Left lobe of liver (tissue), 2 donors: ENCODE data around the gene SH2D4B. TPM values are rescaled to one million over a fixed set of nuclear protein-coding genes. Genes with fewer than 3 reads are reported as not detected.

Source experiments
- ATAC-seq: fragments of 200-7000 bp; cut with Tn5 transposase; one replicate; pipeline ENCODE4 v1.9.1; 2020; ENCODE audit warnings: mild to moderate bottlenecking, moderate library complexity
- DNase-seq: peaks from one replicate; pipeline ENCODE4 v3.0.0-alpha.2; 2020; ENCODE audit warnings: low spot score
- total RNA-seq: library from RNA; stranded (reverse); gene quantifications from one replicate; pipeline ENCODE4 v1.2.1, GENCODE V29; 2021
- donor health status: DM: no; HTN: no; CAD: no; lungs with moderate emphysema.
- donor health status: DM: no; HTN: yes; CAD: no.

SH2D4B gene
- total RNA-seq, 1 donor from 2014 or later: not detected

- DNase-seq: no peak
- ATAC-seq: no peak
Observed at GRCh38 chr10:80503584-80504157, 34.0 kb upstream of the SH2D4B start.

GRCh38 chr10:80504158-80504811 lies 33.4 kb upstream of the SH2D4B start:
- ATAC-seq (peak; percentile 20), DNase-seq (no peak)

GRCh38 chr10:80504897-80505465 lies 32.7 kb upstream of the SH2D4B start:
- ATAC-seq (peak; percentile 38), DNase-seq (no peak)

- DNase-seq: no peak
Observed at GRCh38 chr10:80506189-80506575, 31.5 kb upstream of the SH2D4B start.

GRCh38 chr10:80506836-80507487 lies 30.7 kb upstream of the SH2D4B start:
- ATAC-seq (no peak), DNase-seq (no peak)

More at GRCh38 chr10:80506189-80506575, 31.5 kb upstream of the SH2D4B start:
- no peak for ATAC-seq

GRCh38 chr10:80509108-80509402 lies 28.6 kb upstream of the SH2D4B start:
- no peak for ATAC-seq
- no peak for DNase-seq

- ATAC-seq (peak; percentile 21), DNase-seq (no peak)
Observed at GRCh38 chr10:80509403-80510161, 28.1 kb upstream of the SH2D4B start.

- no peak for ATAC-seq
- no peak for DNase-seq
Observed at GRCh38 chr10:80512031-80512526, 25.6 kb upstream of the SH2D4B start.

- ATAC-seq (no peak), DNase-seq (no peak)
Observed at GRCh38 chr10:80513106-80513505, 24.6 kb upstream of the SH2D4B start.

GRCh38 chr10:80515511-80515910 lies 22.2 kb upstream of the SH2D4B start:
- ATAC-seq (no peak), DNase-seq (no peak)

- ATAC-seq (no peak), DNase-seq (no peak)
Observed at GRCh38 chr10:80515941-80516340, 21.8 kb upstream of the SH2D4B start.

GRCh38 chr10:80516506-80517075 lies 21.1 kb upstream of the SH2D4B start:
- DNase-seq (no peak), ATAC-seq (no peak)

GRCh38 chr10:80517416-80518142 lies 20.1 kb upstream of the SH2D4B start:
- DNase-seq (no peak), ATAC-seq (no peak)

- DNase-seq (no peak), ATAC-seq (no peak)
Observed at GRCh38 chr10:80518143-80518806, 19.4 kb upstream of the SH2D4B start.

GRCh38 chr10:80518807-80519360 lies 18.8 kb upstream of the SH2D4B start:
- DNase-seq: no peak
- ATAC-seq: peak; percentile 10

GRCh38 chr10:80519936-80520650 lies 17.6 kb upstream of the SH2D4B start:
- ATAC-seq: no peak

GRCh38 chr10:80520661-80521470 lies 16.8 kb upstream of the SH2D4B start:
- ATAC-seq (no peak), DNase-seq (no peak)

More at GRCh38 chr10:80519936-80520650, 17.6 kb upstream of the SH2D4B start:
- no peak for DNase-seq
